Neuronal stem cell (in vitro differentiated cells): ENCODE data around the gene MYEOV.

Experiments used
- DNase-seq: peaks from one replicate; pipeline ENCODE4 v3.0.0-alpha.2; 2013; ENCODE audit warnings: low spot score
- H2AFZ ChIP-seq: one replicate; pipeline ENCODE4 v1.6.1; 2013; ENCODE audit warnings: mild to moderate bottlenecking, low read length, inconsistent platforms
- H2AK5ac ChIP-seq: 2 replicates; pipeline ENCODE4 v1.6.1; 2013; ENCODE audit warnings: low read depth, mild to moderate bottlenecking, inconsistent platforms, low read length, moderate library complexity, mixed read lengths
- H2BK120ac ChIP-seq: 2 replicates; pipeline ENCODE4 v1.6.1; 2013; ENCODE audit warnings: low read depth, mild to moderate bottlenecking, inconsistent platforms, low read length, moderate library complexity, mixed read lengths
- H2BK12ac ChIP-seq: one replicate; pipeline ENCODE4 v1.6.1; 2013; ENCODE audit warnings: low read length, inconsistent platforms
- H2BK15ac ChIP-seq: 2 replicates; pipeline ENCODE4 v1.6.1; 2013; ENCODE audit warnings: mild to moderate bottlenecking, low read length, inconsistent platforms, mixed read lengths
- H2BK5ac ChIP-seq: one replicate; pipeline ENCODE4 v1.6.1; 2013; ENCODE audit warnings: inconsistent platforms, mild to moderate bottlenecking, low read length, moderate library complexity
- H3K14ac ChIP-seq: one replicate; pipeline ENCODE4 v1.6.1; 2013; ENCODE audit warnings: low read length, inconsistent platforms
- H3K18ac ChIP-seq: 2 replicates; pipeline ENCODE4 v1.6.1; 2013; ENCODE audit warnings: low read length, inconsistent platforms
- H3K23ac ChIP-seq: 2 replicates; pipeline ENCODE4 v1.6.1; 2013; ENCODE audit warnings: low read depth, mild to moderate bottlenecking, mixed read lengths, low read length, inconsistent platforms; ENCODE audit not compliant: poor library complexity
- H3K27ac ChIP-seq: replicated peaks from 3 replicates; pipeline ENCODE4 v1.5.1; 2013; ENCODE audit warnings: low read length, inconsistent platforms
- H3K27me3 ChIP-seq, 3 experiments: 2 replicates each; pipeline ENCODE4 v1.6.1; 2013; ENCODE audit warnings: low read length in 3 of 3, mild to moderate bottlenecking in 2 of 3, inconsistent platforms in 1 of 3, low read depth in 1 of 3, mixed read lengths in 1 of 3, moderate library complexity in 1 of 3; ENCODE audit not compliant: control insufficient read depth in 3 of 3, insufficient read depth in 3 of 3
- H3K36me3 ChIP-seq, 2 donors: replicated peaks in 1 of 2; 2 replicates each; pipeline ENCODE4 v1.6.1; 2013; ENCODE audit warnings: low read length in 2 of 2; ENCODE audit not compliant: control insufficient read depth in 2 of 2, insufficient read depth in 2 of 2
- H3K4ac ChIP-seq: 2 replicates; pipeline ENCODE4 v1.6.1; 2013; ENCODE audit warnings: inconsistent platforms, mild to moderate bottlenecking, low read length, moderate library complexity
- H3K4me1 ChIP-seq, 2 donors: 1 replicate in 1 of 2; 2 replicates in 1 of 2; pipeline ENCODE4 v1.6.1; 2013; ENCODE audit warnings: low read length in 2 of 2, low read depth in 1 of 2; ENCODE audit not compliant: control insufficient read depth in 2 of 2, insufficient read depth in 1 of 2
- H3K4me2 ChIP-seq: one replicate; pipeline ENCODE4 v1.6.1; 2013; ENCODE audit warnings: mild to moderate bottlenecking, low read length, inconsistent platforms; ENCODE audit not compliant: insufficient read depth, poor library complexity, severe bottlenecking
- H3K4me3 ChIP-seq, 2 donors: 2 replicates each; pipeline ENCODE4 v1.5.1; 2013; ENCODE audit warnings: low read length in 2 of 2, mild to moderate bottlenecking in 2 of 2, inconsistent platforms in 1 of 2, moderate library complexity in 1 of 2
- H3K79me1 ChIP-seq: one replicate; pipeline ENCODE4 v1.6.1; 2013; ENCODE audit warnings: low read depth, mild to moderate bottlenecking, inconsistent platforms, low read length, moderate library complexity
- H3K9ac ChIP-seq: one replicate; pipeline ENCODE4 v1.6.1; 2013; ENCODE audit warnings: mild to moderate bottlenecking, low read depth, low read length, inconsistent platforms; ENCODE audit not compliant: poor library complexity
- H3K9me3 ChIP-seq, 2 donors: replicated peaks in 1 of 2; 2 replicates each; pipeline versions ENCODE3 to v1.6.1; 2013; ENCODE audit warnings: low read length in 2 of 2, mild to moderate bottlenecking in 2 of 2, inconsistent platforms in 1 of 2, low read depth in 1 of 2, mixed read lengths in 1 of 2, moderate library complexity in 1 of 2; ENCODE audit not compliant: control insufficient read depth in 2 of 2, insufficient read depth in 1 of 2
- H4K8ac ChIP-seq: one replicate; pipeline ENCODE4 v1.6.1; 2013; ENCODE audit warnings: low read depth, mild to moderate bottlenecking, inconsistent platforms, low read length, moderate library complexity
- H4K91ac ChIP-seq: one replicate; pipeline ENCODE4 v1.6.1; 2013; ENCODE audit warnings: low read length, low read depth, mild to moderate bottlenecking, inconsistent platforms; ENCODE audit not compliant: poor library complexity
- WGBS, 2 donors: extraction: QIAGEN DNeasy Blood & Tissue Kit; methylation state at CpG; one replicate each; pipeline ENCODE4 v1.1.7; 2013; ENCODE audit warnings: missing lambda C conversion rate in 2 of 2, mixed read lengths in 1 of 2; ENCODE audit not compliant: insufficient read length in 2 of 2, insufficient replicate concordance in 1 of 2; ENCODE audit errors: extremely low coverage in 2 of 2; 5-methylcytosine and 5-hydroxymethylcytosine counted together

Gene MYEOV

DNA sequence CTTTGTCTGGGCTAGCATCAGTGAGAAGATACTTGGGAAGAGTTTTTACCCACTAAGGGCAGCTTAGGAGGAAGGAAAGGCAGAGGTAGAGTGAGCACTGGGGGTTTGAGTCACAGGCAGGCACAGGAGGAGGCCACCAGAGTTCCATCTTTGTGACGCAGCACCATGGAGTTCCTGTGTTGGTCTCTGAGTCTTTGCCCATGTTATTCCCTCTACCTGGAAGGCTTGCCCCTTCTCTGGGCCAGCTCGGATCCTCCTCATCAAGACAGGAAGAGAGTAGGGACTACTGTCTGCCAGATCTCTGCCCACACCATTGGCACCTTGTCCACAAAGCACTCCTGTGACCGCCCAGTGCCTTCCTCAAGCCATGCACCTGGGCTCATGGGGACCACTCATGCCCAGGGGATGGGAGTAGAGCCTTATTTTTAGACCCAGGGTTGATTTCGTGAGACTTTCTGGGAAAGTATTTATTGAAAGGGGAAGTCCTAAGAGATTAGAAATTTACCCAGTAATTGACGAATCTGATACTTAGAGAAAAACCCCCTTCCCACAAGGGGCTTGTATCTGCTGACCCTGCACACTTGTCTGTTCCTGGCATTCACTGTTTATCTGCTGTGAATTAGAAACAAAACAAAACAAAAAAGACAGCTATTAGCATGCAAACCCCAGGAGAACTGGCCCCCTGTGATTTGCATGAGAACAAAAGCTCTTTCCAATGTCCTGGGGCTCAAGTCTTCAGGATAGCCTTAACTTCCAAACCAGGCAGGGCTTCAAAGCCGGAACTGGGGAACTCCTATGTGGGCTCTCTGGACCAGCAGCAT is 35.9 kb upstream of the MYEOV start:
- no peaks in the 10 kb centered on the region for H3K79me1 ChIP-seq
- WGBS, 2 donors = no CpG with 5 or more reads among the region's 6 CpGs

GRCh38 chr11:69259096-69259495 is 34.9 kb upstream of the MYEOV start:
- Histone ChIP-seq H2AFZ (no peak overlapping the region), H4K8ac (no peak overlapping the region), H3K23ac (no peak overlapping the region), H3K9ac (no peak overlapping the region), H2BK15ac (no peak overlapping the region), H3K9me3 (peaks cover 0 to 2% of the 10 kb centered on the region in 2 donors), H3K79me1 (no peaks in the 10 kb centered on the region), H2BK120ac (no peak overlapping the region), H2AK5ac (no peak overlapping the region), H3K4me3 (no peak overlapping the region), H3K4ac (no peak overlapping the region), H2BK5ac (no peak overlapping the region), H4K91ac (no peak overlapping the region), H3K18ac (no peak overlapping the region), H3K4me2 (no peak overlapping the region), H3K14ac (no peak overlapping the region), H3K4me1 (peaks cover 0 to 6% of the 10 kb centered on the region in 2 donors), H2BK12ac (no peak overlapping the region), H3K36me3 (no peaks in the 10 kb centered on the region), H3K27me3 (no peaks in the 10 kb centered on the region), H3K27ac (no peak overlapping the region)
- no peak for DNase-seq
- WGBS, 2 donors = no CpG with 5 or more reads among the region's 2 CpGs

More for the DNA sequence above, 35.9 kb upstream of the MYEOV start:
- Histone ChIP-seq H3K27ac (no peak overlapping the region), H3K9me3 (peaks cover 3 to 6% of the 10 kb centered on the region in 2 donors), H3K18ac (peak overlapping the region; percentile 46), H3K27me3 (no peaks in the 10 kb centered on the region), H2AK5ac (peak overlapping the region; percentile 34), H2BK120ac (no peak overlapping the region), H3K9ac (no peak overlapping the region), H3K23ac (no peak overlapping the region), H2BK5ac (peak overlapping the region; percentile 62), H2AFZ (no peak overlapping the region), H4K8ac (peak overlapping the region; percentile 77), H2BK12ac (no peak overlapping the region), H3K4me3 (no peak overlapping the region), H3K4me2 (no peak overlapping the region), H3K14ac (no peak overlapping the region), H3K4ac (no peak overlapping the region), H2BK15ac (peak overlapping the region; percentile 77), H4K91ac (no peak overlapping the region), H3K36me3 (no peaks in the 10 kb centered on the region), H3K4me1 (peaks cover 0 to 6% of the 10 kb centered on the region in 2 donors)
- no peak for DNase-seq

DNA sequence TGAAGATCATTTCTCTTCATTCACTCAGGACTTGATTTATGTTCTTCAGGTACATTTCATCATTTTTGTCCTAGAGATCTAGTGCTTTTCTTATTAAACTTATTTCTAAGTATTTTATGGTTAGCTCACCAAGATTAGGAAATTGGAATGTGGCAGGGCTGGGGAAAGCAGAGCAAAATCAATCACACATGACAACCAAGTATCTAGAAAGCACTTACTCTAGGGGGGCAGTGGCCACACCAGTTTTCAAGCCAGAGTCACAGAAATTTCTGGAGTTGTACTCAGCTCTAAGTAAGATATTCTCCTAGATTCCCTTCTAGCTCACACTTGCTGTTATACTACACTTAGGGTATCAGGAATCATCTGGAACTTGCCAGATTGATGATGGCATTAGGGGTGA is 33.3 kb upstream of the MYEOV start:
- no peak for DNase-seq
- H2BK12ac ChIP-seq = no peak overlapping the region
- H3K27ac ChIP-seq = no peak overlapping the region
- no peaks in the 10 kb centered on the region for H3K79me1 ChIP-seq
- H3K4me3 ChIP-seq = no peak overlapping the region
- H4K8ac ChIP-seq = no peak overlapping the region
- H3K9me3 ChIP-seq = peaks cover 0 to 2% of the 10 kb centered on the region in 2 donors
- H2BK120ac ChIP-seq = no peak overlapping the region
- no peak overlapping the region for H2AFZ ChIP-seq
- H3K4me1 ChIP-seq = peaks cover 0 to 6% of the 10 kb centered on the region in 2 donors
- H2BK15ac ChIP-seq = no peak overlapping the region
- H3K9ac ChIP-seq = no peak overlapping the region
- no peak overlapping the region for H3K4me2 ChIP-seq
- H4K91ac ChIP-seq = no peak overlapping the region
- no peaks in the 10 kb centered on the region for H3K27me3 ChIP-seq
- H3K23ac ChIP-seq = no peak overlapping the region
- no peak overlapping the region for H3K4ac ChIP-seq
- H3K14ac ChIP-seq = no peak overlapping the region
- H3K36me3 ChIP-seq = no peaks in the 10 kb centered on the region
- no peak overlapping the region for H3K18ac ChIP-seq
- no peak overlapping the region for H2BK5ac ChIP-seq
- H2AK5ac ChIP-seq = no peak overlapping the region

- H2BK15ac ChIP-seq = no peak overlapping the region
- no peak overlapping the region for H3K27ac ChIP-seq
- H3K4me2 ChIP-seq = no peak overlapping the region
- H3K4me1 ChIP-seq = peaks cover 0 to 6% of the 10 kb centered on the region in 2 donors
- H2BK12ac ChIP-seq = no peak overlapping the region
- no peaks in the 10 kb centered on the region for H3K27me3 ChIP-seq
- H4K91ac ChIP-seq = no peak overlapping the region
- peak overlapping the region; percentile 49 for H3K18ac ChIP-seq
- H3K36me3 ChIP-seq = no peaks in the 10 kb centered on the region
- no peak for DNase-seq
- peak overlapping the region; percentile 36 for H2AK5ac ChIP-seq
- no peak overlapping the region for H2AFZ ChIP-seq
- no peaks in the 10 kb centered on the region for H3K79me1 ChIP-seq
- no peak overlapping the region for H2BK120ac ChIP-seq
- H3K14ac ChIP-seq = no peak overlapping the region
- no peak overlapping the region for H2BK5ac ChIP-seq
- H3K4ac ChIP-seq = no peak overlapping the region
- H3K23ac ChIP-seq = no peak overlapping the region
- no peak overlapping the region for H3K4me3 ChIP-seq
- H3K9ac ChIP-seq = no peak overlapping the region
- no peak overlapping the region for H4K8ac ChIP-seq
- WGBS, 2 donors = no CpG with 5 or more reads among the region's 3 CpGs
- peaks cover 0 to 2% of the 10 kb centered on the region in 2 donors for H3K9me3 ChIP-seq
Observed at GRCh38 chr11:69261116-69261515, 32.8 kb upstream of the MYEOV start.
